SH-SY5Y (cell line): Measurements from ENCODE around the gene EMC1.
"Not testable (repeated sequence)": the region's sequence is repeated elsewhere in the genome, so short reads cannot be mapped to it uniquely, and the experiment has no call there.

Experiments
- GATA2 ChIP-seq: IDR thresholded peaks from 2 replicates; pipeline ENCODE4 v1.6.1; 2011; ENCODE audit warnings: mild to moderate bottlenecking, low read depth, low read length
- GATA3 ChIP-seq: IDR thresholded peaks from 2 replicates; pipeline ENCODE4 v1.6.1; 2011; ENCODE audit warnings: low read depth, mild to moderate bottlenecking, low read length, moderate library complexity

DNA sequence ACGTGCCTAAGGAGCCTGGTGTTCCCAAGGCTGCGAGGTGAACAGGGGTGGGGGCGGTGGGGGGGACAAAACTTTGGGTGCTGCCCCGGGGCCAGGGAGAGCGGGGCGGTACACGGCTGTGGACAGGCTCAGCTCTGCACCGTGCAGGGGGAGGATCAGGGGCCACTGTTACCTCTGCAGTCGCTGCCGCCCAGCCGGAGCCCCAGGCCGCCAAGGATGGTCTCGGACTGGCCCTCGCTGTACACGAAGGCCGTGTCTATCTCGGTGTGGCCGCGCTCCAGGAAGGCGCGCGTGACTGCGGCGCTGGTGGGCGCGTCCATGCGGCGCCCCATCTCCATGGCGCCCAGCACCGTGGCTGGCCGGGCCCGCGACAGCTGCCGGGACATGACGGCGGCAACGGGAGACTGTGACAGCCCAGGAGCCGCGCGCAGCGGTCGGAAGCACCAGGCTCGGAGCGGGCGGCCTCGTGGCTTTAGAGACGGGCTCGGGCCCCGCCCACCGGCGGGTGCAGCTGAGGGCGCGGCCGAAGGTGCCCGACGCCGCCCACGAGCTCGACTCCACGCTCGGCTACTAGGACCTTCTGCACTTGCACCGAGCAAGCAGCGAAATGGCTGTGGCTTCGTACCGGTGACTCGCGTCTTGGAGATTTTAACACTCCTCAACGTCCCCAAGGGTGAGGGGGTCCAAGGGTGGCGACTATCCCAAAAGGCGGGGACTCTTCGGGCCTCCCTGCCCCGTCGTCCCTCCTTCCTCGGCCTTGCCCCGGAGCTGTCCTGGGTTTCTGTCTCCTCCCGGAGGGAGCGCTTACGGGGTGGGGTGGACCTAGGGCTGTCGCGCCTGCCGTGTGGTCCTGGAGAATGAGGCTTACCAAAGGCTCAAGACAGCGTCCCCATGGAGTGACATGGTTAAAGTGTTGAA is 37.3 kb upstream of the EMC1 start, which contains the start of gene AKR7A3:
- TF ChIP-seq GATA3, GATA2: not testable (repeated sequence)
